Neural progenitor cell (in vitro differentiated cells): ENCODE data around the gene ABCG8.

Source experiments
- CTCF ChIP-seq: fragments of 200-600 bp; sonication (generic); IDR thresholded peaks from 2 replicates; pipeline ENCODE4 v1.5.1; 2017; ENCODE audit warnings: antibody characterized with exemption, mild to moderate bottlenecking
- EZH2 ChIP-seq: fragments of 200-600 bp; sonication (generic); IDR thresholded peaks from 2 replicates; pipeline ENCODE4 v1.6.1; 2017; ENCODE audit warnings: antibody characterized with exemption, mild to moderate bottlenecking, moderate library complexity
- EZH2phosphoT487 ChIP-seq: fragments of 200-600 bp; sonication (generic); IDR thresholded peaks from 2 replicates; pipeline ENCODE4 v1.6.1; 2017; ENCODE audit warnings: antibody characterized with exemption

DNA sequence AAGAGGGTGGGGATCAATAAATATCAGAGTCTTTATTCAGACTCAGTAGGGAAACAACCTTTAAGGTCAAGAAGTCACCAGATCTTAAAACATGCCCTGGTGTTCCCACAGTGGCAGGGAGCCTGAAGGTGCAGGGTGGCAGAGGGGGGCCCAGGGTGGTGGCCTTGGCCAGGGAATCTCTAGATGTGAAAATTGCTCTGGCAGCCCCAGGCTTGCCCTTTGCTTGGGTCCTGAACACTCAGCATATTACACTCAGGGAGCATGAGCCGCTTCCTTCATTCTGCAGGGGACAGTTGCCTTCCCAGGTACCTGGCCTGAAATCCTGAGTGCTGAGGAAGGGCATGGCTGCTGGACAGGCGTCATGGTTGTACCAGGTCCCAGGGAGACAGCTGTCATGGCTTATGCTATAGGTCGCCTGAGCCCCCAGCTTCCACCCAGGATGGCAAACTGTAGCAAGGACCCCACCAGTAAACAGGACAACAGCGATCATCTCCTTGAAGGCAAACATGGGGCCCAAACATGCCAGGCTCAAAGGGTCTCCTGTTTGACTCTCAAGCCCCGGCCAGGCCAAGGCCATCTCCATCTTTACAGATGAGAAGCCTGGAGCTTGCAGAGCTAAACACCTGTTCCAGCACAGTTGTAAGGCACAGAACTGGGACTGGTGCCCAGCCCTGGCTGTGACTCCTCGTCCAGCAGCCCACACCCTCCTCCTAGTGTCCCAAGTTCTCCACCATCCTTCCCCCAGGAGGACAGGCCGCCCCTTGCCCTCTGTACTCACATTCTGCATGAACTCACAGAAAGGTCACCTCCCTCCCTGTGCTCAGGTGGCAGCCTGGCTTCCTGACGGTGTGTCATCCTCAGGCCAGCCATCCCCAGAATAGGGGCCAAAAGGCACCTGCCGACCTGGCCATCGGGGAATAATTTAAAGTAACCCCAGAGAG, 14.6 kb downstream of the ABCG8 start:
- TF ChIP-seq CTCF (no peak), EZH2 (no peak), EZH2phosphoT487 (no peak)
